CD14-positive monocyte (primary cell): ENCODE measurements around the gene CNTN2. TPM values are rescaled to one million over a fixed set of nuclear protein-coding genes. Genes with fewer than 3 reads are reported as not detected.

ENCODE experiments used
- DNase-seq, 3 donors: peaks; one replicate each; pipeline ENCODE4 v3.0.0-alpha.2; 2011 to 2022
- H2AFZ ChIP-seq: 2 replicates; pipeline ENCODE4 v1.6.0; 2012; ENCODE audit warnings: mild to moderate bottlenecking, low read depth, low read length, inconsistent platforms; ENCODE audit not compliant: insufficient read depth, poor library complexity, severe bottlenecking
- H3K27ac ChIP-seq, 2 donors: 1 replicate in 1 of 2; 2 replicates in 1 of 2; pipeline ENCODE4 v1.5.1; 2012 to 2013; ENCODE audit warnings: low read length in 2 of 2, control low read depth in 1 of 2, inconsistent platforms in 1 of 2, low read depth in 1 of 2, mild to moderate bottlenecking in 1 of 2
- H3K27me3 ChIP-seq, 2 donors: one replicate each; pipeline versions ENCODE4 v1.6.0 to v1.6.1; 2011 to 2013; ENCODE audit warnings: low read length in 2 of 2; ENCODE audit not compliant: control insufficient read depth in 2 of 2, insufficient read depth in 2 of 2
- H3K36me3 ChIP-seq, 2 donors: replicated peaks in 1 of 2; 1 replicate in 1 of 2; 2 replicates in 1 of 2; pipeline versions ENCODE4 v1.5.1 to v1.6.1; 2012 to 2013; ENCODE audit warnings: low read length in 2 of 2, control low read depth in 1 of 2, inconsistent platforms in 1 of 2, mild to moderate bottlenecking in 1 of 2; ENCODE audit not compliant: insufficient read depth in 2 of 2, control insufficient read depth in 1 of 2
- H3K4me1 ChIP-seq, 2 donors: 1 replicate in 1 of 2; 2 replicates in 1 of 2; pipeline versions ENCODE4 v1.5.1 to v1.6.1; 2012 to 2013; ENCODE audit warnings: low read length in 2 of 2, control low read depth in 1 of 2, inconsistent platforms in 1 of 2, mild to moderate bottlenecking in 1 of 2, moderate library complexity in 1 of 2; ENCODE audit not compliant: insufficient read depth in 2 of 2, control insufficient read depth in 1 of 2
- H3K4me2 ChIP-seq: replicated peaks from 2 replicates; pipeline ENCODE3; 2012; ENCODE audit warnings: low read length, moderate library complexity, mild to moderate bottlenecking; ENCODE audit not compliant: poor library complexity, severe bottlenecking; ENCODE audit errors: extremely low read depth
- H3K4me3 ChIP-seq, 3 experiments: fragments of 200-600 bp in 1 of 3; sonication (generic) in 1 of 3; replicated peaks in 1 of 3; 1 replicate in 2 of 3; 2 replicates in 1 of 3; pipeline ENCODE4 v1.5.1; 2011 to 2013; ENCODE audit warnings: low read length in 3 of 3, mild to moderate bottlenecking in 3 of 3, control low read depth in 2 of 3, low read depth in 2 of 3, inconsistent platforms in 1 of 3, moderate library complexity in 1 of 3
- H3K79me2 ChIP-seq: 2 replicates; pipeline ENCODE4 v1.6.0; 2012; ENCODE audit warnings: mild to moderate bottlenecking, control low read depth, inconsistent platforms, low read length, moderate library complexity; ENCODE audit not compliant: insufficient read depth
- H3K9ac ChIP-seq: 2 replicates; pipeline ENCODE4 v1.6.0; 2017; ENCODE audit warnings: low read length, mild to moderate bottlenecking; ENCODE audit not compliant: insufficient read depth, poor library complexity, severe bottlenecking
- H3K9me3 ChIP-seq, 2 donors: replicated peaks in 1 of 2; 1 replicate in 1 of 2; 2 replicates in 1 of 2; pipeline versions ENCODE4 v1.5.1 to v1.6.1; 2012 to 2013; ENCODE audit warnings: low read length in 2 of 2, control low read depth in 1 of 2; ENCODE audit not compliant: control insufficient read depth in 1 of 2, insufficient read depth in 1 of 2
- H4K20me1 ChIP-seq: 2 replicates; pipeline ENCODE4 v1.6.0; 2012; ENCODE audit warnings: mild to moderate bottlenecking, low read length, control low read depth, moderate library complexity; ENCODE audit not compliant: insufficient read depth
- H3K27ac Mint-ChIP-seq, 7 donors: one replicate each; pipeline ENCODE4 v1.8.0; 2020; ENCODE audit warnings: mild to moderate bottlenecking in 7 of 7, mixed read lengths in 7 of 7, moderate library complexity in 6 of 7, inconsistent platforms in 2 of 7
- H3K27me3 Mint-ChIP-seq, 3 donors: one replicate each; pipeline ENCODE4 v1.8.0; 2021 to 2022; ENCODE audit warnings: low read depth in 3 of 3, mild to moderate bottlenecking in 3 of 3, mixed read lengths in 3 of 3, moderate library complexity in 3 of 3, inconsistent platforms in 1 of 3
- H3K36me3 Mint-ChIP-seq, 2 donors: one replicate each; pipeline ENCODE4 v1.8.0; 2020; ENCODE audit warnings: mixed read lengths in 2 of 2, inconsistent platforms in 1 of 2, mild to moderate bottlenecking in 1 of 2
- H3K4me1 Mint-ChIP-seq: one replicate; pipeline ENCODE4 v1.8.0; 2020; ENCODE audit warnings: mild to moderate bottlenecking, mixed read lengths
- H3K4me3 Mint-ChIP-seq, 2 donors: one replicate each; pipeline ENCODE4 v1.8.0; 2020; ENCODE audit warnings: mild to moderate bottlenecking in 2 of 2, mixed read lengths in 2 of 2, moderate library complexity in 1 of 2
- H3K9me3 Mint-ChIP-seq, 7 donors: one replicate each; pipeline ENCODE4 v1.8.0; 2020 to 2022; ENCODE audit warnings: mixed read lengths in 7 of 7, mild to moderate bottlenecking in 6 of 7, moderate library complexity in 6 of 7, inconsistent platforms in 2 of 7
- CTCF ChIP-seq: fragments of 200-600 bp; IDR thresholded peaks from one replicate; pipeline ENCODE4 v1.8.0; 2022; ENCODE audit warnings: antibody characterized with exemption, mild to moderate bottlenecking
- WGBS: methylation state at CpG from one replicate; pipeline ENCODE4 v1.1.5; 2013; ENCODE audit warnings: missing lambda C conversion rate; ENCODE audit not compliant: insufficient coverage; 5-methylcytosine and 5-hydroxymethylcytosine counted together
- intact Hi-C, 2 donors: fragments of 100-400 bp; cut with micrococcal nuclease; formaldehyde crosslinking; loops; one replicate each; pipeline versions ENCODE4 v1.15.0 to v1.15.1; 2023
- polyA plus RNA-seq, 3 donors: library from polyadenylated mRNA; depleted of rRNA in 1 of 3; unstranded in 2 of 3; stranded (reverse) in 1 of 3; fragments of 300-500 nt in 2 of 3; fragments of >200 nt in 1 of 3; fragmentation: Illumina TruSeq in 2 of 3; gene quantifications; 1 replicate in 2 of 3; 2 replicates in 1 of 3; pipeline ENCODE4 v1.2.3, GENCODE V29; 2012 to 2021

CNTN2 gene
- polyA plus RNA-seq, 3 donors = not detected

- Histone ChIP-seq H3K79me2 (no peaks in the 10 kb centered on the region), H2AFZ (no peak overlapping the region), H3K27me3 (no peaks in the 10 kb centered on the region), H3K9me3 (no peaks in the 10 kb centered on the region), H3K4me1 (no peaks in the 10 kb centered on the region), H3K4me3 (no peak overlapping the region), H3K4me2 (no peak overlapping the region), H4K20me1 (no peaks in the 10 kb centered on the region), H3K36me3 (peaks cover 35 to 52% of the 10 kb centered on the region in 2 donors), H3K9ac (no peak overlapping the region), H3K27ac (no peak overlapping the region)
- Mint-ChIP-seq H3K27ac (no peak overlapping the region), H3K36me3 (peaks cover 32 to 45% of the 10 kb centered on the region in 2 donors), H3K4me3 (no peak overlapping the region), H3K4me1 (no peaks in the 10 kb centered on the region), H3K9me3 (no peaks in the 10 kb centered on the region), H3K27me3 (no peaks in the 10 kb centered on the region)
- no peak for TF ChIP-seq CTCF
- WGBS = 100% methylated on average over 2 of the region's 4 CpGs
- intact Hi-C loops = no loop called here
- DNase-seq = no peak
Measured at GRCh38 chr1:205082431-205082830, 39.4 kb downstream of the CNTN2 start.

DNA sequence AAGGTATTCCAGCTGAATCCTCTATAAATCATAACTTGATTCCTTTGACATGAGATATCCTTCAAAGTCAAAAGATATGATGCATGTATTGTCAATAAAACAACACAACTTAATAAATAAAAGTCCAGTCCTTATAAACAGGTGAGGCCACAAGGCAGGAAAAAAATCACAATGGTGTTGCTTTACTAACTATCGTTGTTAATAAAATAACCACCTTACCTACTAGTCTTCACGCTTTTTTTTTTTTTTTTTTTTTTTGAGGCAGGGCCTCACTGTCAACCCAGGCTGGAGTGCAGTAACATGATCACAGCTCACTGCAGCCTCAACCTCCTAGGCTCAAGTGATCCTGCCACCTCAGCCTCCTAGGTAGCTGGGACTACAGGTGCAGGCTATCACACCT is 41.3 kb downstream of the CNTN2 start, which contains the start of gene TMEM81:
TSS of gene TMEM81 (minus strand) at position 101 of the 400 bp plus-strand sequence. CDS start 140 bp downstream, outside the sequence.
- Mint-ChIP-seq H3K27ac (peak within 1 kb of the TSS in 1 of 7 donors; percentile 38), H3K36me3 (peaks cover 52 to 64% of the 10 kb centered on the region in 2 donors), H3K4me3 (no peak within 1 kb of the TSS), H3K4me1 (no peaks in the 10 kb centered on the region), H3K27me3 (no peaks in the 10 kb centered on the region), H3K9me3 (no peaks in the 10 kb centered on the region)
- H3K4me3 ChIP-seq = no peak within 1 kb of the TSS
- no peak within 1 kb of the TSS for H3K4me2 ChIP-seq
- 100% methylated on average over 1 of the region's 2 CpGs for WGBS
- H3K79me2 ChIP-seq = no peaks in the 10 kb centered on the region
- no peaks in the 10 kb centered on the region for H3K4me1 ChIP-seq
- H4K20me1 ChIP-seq = no peaks in the 10 kb centered on the region
- no peak for TF ChIP-seq CTCF
- no peaks in the 10 kb centered on the region for H3K9me3 ChIP-seq
- no peak for DNase-seq
- H2AFZ ChIP-seq = no peak within 1 kb of the TSS
- H3K36me3 ChIP-seq = peaks cover 54 to 71% of the 10 kb centered on the region in 2 donors
- no peaks in the 10 kb centered on the region for H3K27me3 ChIP-seq
- no peak within 1 kb of the TSS for H3K27ac ChIP-seq
- intact Hi-C loops = no loop called here
- H3K9ac ChIP-seq = no peak within 1 kb of the TSS
